SK-N-SH (cell line): ENCODE results near the gene CLEC12A. TPM values are rescaled to one million over a fixed set of nuclear protein-coding genes. Genes with fewer than 3 reads are reported as not detected.

ENCODE experiments used
- CTCF ChIA-PET: fragments of 300-600, 350-600 bp; formaldehyde crosslinking; extraction: SDS; loops from one replicate; lab custom pipeline; 2021; lab: Yijun Ruan, JAX
- POLR2A ChIA-PET: fragments of 350-600 bp; sonication (Branson Sonifier 250); formaldehyde crosslinking; extraction: SDS; loops from one replicate; lab custom pipeline; 2020; ENCODE audit warnings: antibody characterized with exemption, inconsistent platforms; lab: Yijun Ruan, JAX
- DNase-seq: peaks from one replicate; pipeline ENCODE4 v3.0.0; 2012
- H2AFZ ChIP-seq: fragments of 200-600 bp; sonication (generic); 2 replicates; pipeline ENCODE4 v1.8.1; 2016; ENCODE audit warnings: antibody characterized with exemption, mild to moderate bottlenecking, low read depth
- H3F3A ChIP-seq: fragments of 200-600 bp; sonication (generic); replicated peaks from 2 replicates; pipeline ENCODE3; 2016; ENCODE audit warnings: antibody characterized with exemption, mild to moderate bottlenecking; ENCODE audit not compliant: insufficient read depth
- H3K27ac ChIP-seq, 2 experiments: fragments of 200-500 bp in 1 of 2; fragments of 200-600 bp in 1 of 2; sonication (Bioruptor generic) in 1 of 2; sonication (generic), shearing (Covaris generic) in 1 of 2; 2 replicates each; pipeline versions ENCODE4 v1.5.1 to v1.6.1; 2014 to 2016; ENCODE audit warnings: low read depth in 2 of 2, inconsistent platforms in 1 of 2, low read length in 1 of 2, mild to moderate bottlenecking in 1 of 2, mixed read lengths in 1 of 2
- H3K27me3 ChIP-seq: fragments of 200-600 bp; sonication (generic), shearing (Covaris generic); 2 replicates; pipeline ENCODE4 v1.6.1; 2016; ENCODE audit warnings: mixed run types; ENCODE audit not compliant: insufficient read depth
- H3K36me3 ChIP-seq, 2 experiments: fragments of 200-500 bp in 1 of 2; fragments of 200-600 bp in 1 of 2; sonication (Bioruptor generic) in 1 of 2; sonication (generic) in 1 of 2; replicated peaks in 1 of 2; 2 replicates each; pipeline versions ENCODE3 to v1.5.1; 2014 to 2016; ENCODE audit warnings: low read length in 1 of 2, mild to moderate bottlenecking in 1 of 2; ENCODE audit not compliant: insufficient read depth in 2 of 2, control insufficient read depth in 1 of 2
- H3K4me1 ChIP-seq, 2 experiments: fragments of 200-500 bp in 1 of 2; fragments of 200-600 bp in 1 of 2; sonication (Bioruptor generic) in 1 of 2; sonication (generic), shearing (Covaris generic) in 1 of 2; 2 replicates each; pipeline versions ENCODE4 v1.5.1 to v1.6.1; 2014 to 2016; ENCODE audit warnings: low read depth in 1 of 2, low read length in 1 of 2, mixed run types in 1 of 2; ENCODE audit not compliant: insufficient read depth in 2 of 2, control insufficient read depth in 1 of 2
- H3K4me2 ChIP-seq: fragments of 200-600 bp; sonication (generic), shearing (Covaris generic); 2 replicates; pipeline ENCODE4 v1.6.1; 2017; ENCODE audit warnings: mixed run types
- H3K4me3 ChIP-seq, 2 experiments: fragments of 200-500 bp in 1 of 2; fragments of 200-600 bp in 1 of 2; sonication (Bioruptor generic) in 1 of 2; sonication (generic), shearing (Covaris generic) in 1 of 2; 2 replicates each; pipeline versions ENCODE4 v1.5.1 to v1.8.1; 2014 to 2016; ENCODE audit warnings: low read depth in 2 of 2, inconsistent platforms in 1 of 2, low read length in 1 of 2, mild to moderate bottlenecking in 1 of 2, mixed read lengths in 1 of 2, moderate library complexity in 1 of 2
- H3K79me2 ChIP-seq: fragments of 200-600 bp; sonication (generic); 2 replicates; pipeline ENCODE4 v1.8.1; 2017; ENCODE audit warnings: mild to moderate bottlenecking; ENCODE audit not compliant: insufficient read depth
- H3K9ac ChIP-seq: fragments of 200-600 bp; sonication (generic); 2 replicates; pipeline ENCODE4 v1.6.1; 2017; ENCODE audit warnings: mixed run types
- H3K9me2 ChIP-seq: fragments of 200-600 bp; sonication (generic); 2 replicates; pipeline ENCODE4 v1.6.1; 2017; ENCODE audit warnings: mixed run types
- H3K9me3 ChIP-seq: fragments of 200-600 bp; sonication (generic); 2 replicates; pipeline ENCODE4 v1.6.1; 2017; ENCODE audit warnings: mixed run types, mild to moderate bottlenecking, moderate library complexity
- H4K20me1 ChIP-seq: fragments of 200-600 bp; sonication (generic); 2 replicates; pipeline ENCODE4 v1.6.1; 2017; ENCODE audit warnings: mild to moderate bottlenecking, mixed run types; ENCODE audit not compliant: insufficient read depth
- CTCF ChIP-seq: fragments of 200-600 bp; sonication (generic); IDR thresholded peaks from 2 replicates; pipeline ENCODE4 v1.6.1; 2017; ENCODE audit warnings: antibody characterized with exemption, mild to moderate bottlenecking, moderate library complexity
- EP300 ChIP-seq, 2 experiments: IDR thresholded peaks; 2 replicates each; pipeline versions ENCODE4 v1.4.0 to v1.6.1; 2012; ENCODE audit warnings: borderline replicate concordance in 1 of 2, low read depth in 1 of 2, low read length in 1 of 2
- FOSL2 ChIP-seq: IDR thresholded peaks from 2 replicates; pipeline ENCODE4 v1.4.0; 2012; ENCODE audit warnings: low read depth, mild to moderate bottlenecking, moderate library complexity, borderline replicate concordance
- FOXJ3 ChIP-seq: sonication (generic); formaldehyde crosslinking; IDR thresholded peaks from 2 replicates; pipeline ENCODE4 v1.5.1; 2020; ENCODE audit warnings: mild to moderate bottlenecking, missing genetic modification reagents
- GABPA ChIP-seq: IDR thresholded peaks from 2 replicates; pipeline ENCODE4 v1.4.0; 2012; ENCODE audit warnings: low read depth, mild to moderate bottlenecking
- GATA2 ChIP-seq: sonication (generic); formaldehyde crosslinking; IDR thresholded peaks from 2 replicates; pipeline ENCODE4 v1.5.0; 2020; ENCODE audit warnings: mild to moderate bottlenecking, missing genetic modification reagents
- MAX ChIP-seq: IDR thresholded peaks from 2 replicates; pipeline ENCODE4 v1.4.0; 2012; ENCODE audit warnings: low read depth
- MEF2A ChIP-seq: IDR thresholded peaks from 2 replicates; pipeline ENCODE4 v1.4.0; 2012; ENCODE audit warnings: low read depth, borderline replicate concordance
- MXI1 ChIP-seq: IDR thresholded peaks from 2 replicates; pipeline ENCODE4 v1.6.1; 2012; ENCODE audit warnings: mild to moderate bottlenecking, low read depth, low read length, improper control_type of control experiment
- NFIC ChIP-seq: IDR thresholded peaks from 2 replicates; pipeline ENCODE4 v1.4.0; 2012; ENCODE audit warnings: borderline replicate concordance
- RAD21 ChIP-seq: IDR thresholded peaks from 2 replicates; pipeline ENCODE4 v1.6.1; 2012; ENCODE audit warnings: mild to moderate bottlenecking, low read length
- RCOR1 ChIP-seq: fragments of 150-350 bp; IDR thresholded peaks from 2 replicates; pipeline ENCODE4 v1.6.1; 2017; ENCODE audit warnings: antibody characterized with exemption, low read length
- RXRA ChIP-seq: IDR thresholded peaks from 2 replicates; pipeline ENCODE4 v1.4.0; 2012; ENCODE audit warnings: low read depth, mild to moderate bottlenecking, borderline replicate concordance
- TEAD4 ChIP-seq: IDR thresholded peaks from 2 replicates; pipeline ENCODE4 v1.4.0; 2012; ENCODE audit warnings: mild to moderate bottlenecking, borderline replicate concordance; ENCODE audit not compliant: insufficient read depth
- USF2 ChIP-seq: fragments of 150-350 bp; IDR thresholded peaks from 2 replicates; pipeline ENCODE4 v1.6.1; 2017; ENCODE audit warnings: antibody characterized with exemption, low read length, low read depth, borderline replicate concordance
- YY1 ChIP-seq: IDR thresholded peaks from 2 replicates; pipeline ENCODE4 v1.4.0; 2012; ENCODE audit warnings: low read depth, mild to moderate bottlenecking
- WGBS: methylation state at CpG from one replicate; pipeline ENCODE4 v1.1.6; 2017; ENCODE audit warnings: low lambda C conversion rate; 5-methylcytosine and 5-hydroxymethylcytosine counted together
- polyA plus RNA-seq, 3 experiments: library from polyadenylated mRNA; depleted of rRNA; stranded (reverse); fragments of >200 nt; gene quantifications; 2 replicates each; pipeline ENCODE4 v1.2.3, GENCODE V29; 2012

The CLEC12A gene
- polyA plus RNA-seq, 1 of the 3 experiments (the other 2 are of a cell fraction): not detected

GRCh38 chr12:10031771-10032175 is 60.6 kb downstream of the CLEC12A start:
- Histone ChIP-seq H3K27me3 (no peaks in the 10 kb centered on the region), H2AFZ (no peak overlapping the region), H3K4me1 (no peaks in the 10 kb centered on the region), H3K27ac (no peak overlapping the region), H3K9ac (no peak overlapping the region), H3K79me2 (no peaks in the 10 kb centered on the region), H3F3A (no peaks in the 10 kb centered on the region), H4K20me1 (no peaks in the 10 kb centered on the region), H3K9me2 (no peaks in the 10 kb centered on the region), H3K9me3 (no peaks in the 10 kb centered on the region), H3K36me3 (no peaks in the 10 kb centered on the region), H3K4me2 (no peak overlapping the region), H3K4me3 (no peak overlapping the region)
- no peak for TF ChIP-seq FOXJ3
- TF ChIP-seq TEAD4: no peak
- no peak for TF ChIP-seq RXRA
- TF ChIP-seq NFIC: no peak
- no peak for TF ChIP-seq GATA2 (CRISPR knock-in tag)
- no peak for TF ChIP-seq MAX
- TF ChIP-seq FOSL2: no peak
- TF ChIP-seq RCOR1: no peak
- TF ChIP-seq YY1: no peak
- TF ChIP-seq USF2: no peak
- no peak for TF ChIP-seq RAD21
- TF ChIP-seq EP300 (IDR thresholded peaks at IDR 0.05; ENCODE audit: borderline replicate concordance in 1 of 2, low read depth in 1 of 2, low read length in 1 of 2): no peak
- no peak for TF ChIP-seq MEF2A
- TF ChIP-seq MXI1: no peak
- no peak for TF ChIP-seq GABPA
- CTCF ChIA-PET: interaction anchor here (1.3 kb wide), 1 partner anchor 108 kb away, joined by 3 read pairs; no protein-coding TSS in a partner anchor
- POLR2A ChIA-PET: no interaction called here
- whole genome bisulfite sequencing: 31% methylated on average over 5 of the region's 5 CpGs
- DNase-seq: no peak

GRCh38 chr12:10033783-10034545 is 62.8 kb downstream of the CLEC12A start:
- Histone ChIP-seq H3K9me2 (no peaks in the 10 kb centered on the region), H3K9ac (no peak overlapping the region), H3K36me3 (no peaks in the 10 kb centered on the region), H3K4me2 (no peak overlapping the region), H4K20me1 (no peaks in the 10 kb centered on the region), H3K27me3 (no peaks in the 10 kb centered on the region), H3K27ac (no peak overlapping the region), H2AFZ (no peak overlapping the region), H3K4me1 (no peaks in the 10 kb centered on the region), H3K9me3 (no peaks in the 10 kb centered on the region), H3F3A (no peaks in the 10 kb centered on the region), H3K4me3 (no peak overlapping the region), H3K79me2 (no peaks in the 10 kb centered on the region)
- POLR2A ChIA-PET: no interaction called here
- 2% methylated on average over 1 of the region's 1 CpG for WGBS
- DNase-seq: no peak
- CTCF ChIA-PET: no interaction called here
- TF ChIP-seq RAD21 (peak; percentile 30; the same call in 1 of the 2 replicates), CTCF (peak; percentile 51), FOSL2 (no peak)
- TF ChIP-seq, all 33 proteins: peak for 2

Other genes starting within 250 kb of the CLEC12A start
- gene CLECL1, start 238.3 kb upstream of the CLEC12A start, polyA plus RNA-seq (2012; rRNA removed): not detected in 2 replicates
- gene CD69, start 210.5 kb upstream of the CLEC12A start, polyA plus RNA-seq (2012; rRNA removed): not detected in 2 replicates
- not detected in 2 replicates for gene KLRF1, start 143.9 kb upstream of the CLEC12A start, polyA plus RNA-seq (2012; rRNA removed)
- not detected in 2 replicates for gene CLEC2B, start 102.1 kb upstream of the CLEC12A start, polyA plus RNA-seq (2012; rRNA removed)
- not detected in 2 replicates for gene KLRF2, start 89.9 kb upstream of the CLEC12A start, polyA plus RNA-seq (2012; rRNA removed)
- not detected in 2 replicates for gene CLEC2A, start 39.0 kb upstream of the CLEC12A start, polyA plus RNA-seq (2012; rRNA removed)
- not detected in 2 replicates for gene CLEC1B, start 27.7 kb downstream of the CLEC12A start, polyA plus RNA-seq (2012; rRNA removed)
- not detected in 2 replicates for gene CLEC12B, start 39.2 kb downstream of the CLEC12A start, polyA plus RNA-seq (2012; rRNA removed)
- not detected in 2 replicates for gene CLEC9A, start 59.3 kb downstream of the CLEC12A start, polyA plus RNA-seq (2012; rRNA removed)
- gene CLEC1A, start 127.6 kb downstream of the CLEC12A start, polyA plus RNA-seq (2012; rRNA removed): not detected in 2 replicates
- not detected in 2 replicates for gene CLEC7A, start 158.8 kb downstream of the CLEC12A start, polyA plus RNA-seq (2012; rRNA removed)
- not detected in 2 replicates for gene OLR1, start 200.7 kb downstream of the CLEC12A start, polyA plus RNA-seq (2012; rRNA removed)
- not detected in 2 replicates for gene TMEM52B, start 207.6 kb downstream of the CLEC12A start, polyA plus RNA-seq (2012; rRNA removed)
- gene GABARAPL1, start 241.5 kb downstream of the CLEC12A start, polyA plus RNA-seq (2012; rRNA removed): 9.2 and 14.3 TPM in 2 replicates